ENCODE measurements around the gene NT5C.

NT5C gene

GRCh38 chr17:75116737-75117136 is 14.8 kb downstream of the NT5C start:
- no peak for DNase-seq (ENCODE audit: low read depth in 2 of 3, low spot score in 1 of 3)

- no peak for DNase-seq (ENCODE audit: low read depth in 2 of 3, low spot score in 1 of 3)
These were observed 16.0 kb downstream of the NT5C start for GRCh38 chr17:75115555-75115954.

- DNase-seq (ENCODE audit: low read depth in 2 of 3, low spot score in 1 of 3), result no peak
These were observed 16.8 kb downstream of the NT5C start for GRCh38 chr17:75114552-75115314.

DNA sequence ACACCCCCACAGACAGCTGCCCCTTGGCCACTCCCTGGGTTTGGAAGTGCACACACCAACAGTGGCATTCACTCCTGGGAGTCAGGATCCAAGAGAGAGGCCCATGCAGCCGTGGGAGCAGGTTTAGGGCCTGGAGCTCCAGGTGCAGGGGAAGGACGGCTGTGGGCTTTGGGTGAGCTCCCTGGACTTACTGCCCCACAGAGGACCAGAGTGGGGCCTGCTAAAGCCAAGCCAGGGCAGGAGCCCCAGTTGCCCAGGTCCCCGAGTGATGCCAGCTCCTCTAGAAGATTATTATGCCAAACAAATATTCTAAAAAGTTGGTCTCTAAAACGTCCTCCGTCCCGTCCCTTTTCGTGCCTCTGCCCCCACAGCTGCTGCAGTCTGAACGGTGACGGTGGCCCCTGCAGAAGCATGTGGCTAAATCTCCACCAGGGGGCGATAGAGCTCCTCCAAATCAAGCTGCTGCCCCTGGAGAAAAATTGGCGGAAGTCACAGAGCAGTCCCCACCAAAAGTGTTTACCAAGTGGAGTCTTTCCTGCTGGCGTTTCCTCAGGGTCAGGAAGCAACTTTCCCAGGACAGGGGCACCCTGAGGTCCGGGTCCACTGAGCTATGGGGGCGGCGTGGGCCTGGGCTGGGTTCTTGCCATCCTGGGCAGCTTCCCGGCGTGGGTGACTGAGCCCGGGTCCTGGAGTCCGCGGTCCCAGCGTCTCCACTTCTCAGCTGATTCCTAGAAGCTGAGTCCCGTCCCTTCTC is 17.6 kb downstream of the NT5C start:
- peak; percentile 80 to 96 (median 81) for DNase-seq (ENCODE audit: low read depth in 2 of 3, low spot score in 1 of 3)

GRCh38 chr17:75111777-75112335 is 19.7 kb downstream of the NT5C start:
- no peak for DNase-seq (ENCODE audit: low read depth in 2 of 3, low spot score in 1 of 3)

DNA sequence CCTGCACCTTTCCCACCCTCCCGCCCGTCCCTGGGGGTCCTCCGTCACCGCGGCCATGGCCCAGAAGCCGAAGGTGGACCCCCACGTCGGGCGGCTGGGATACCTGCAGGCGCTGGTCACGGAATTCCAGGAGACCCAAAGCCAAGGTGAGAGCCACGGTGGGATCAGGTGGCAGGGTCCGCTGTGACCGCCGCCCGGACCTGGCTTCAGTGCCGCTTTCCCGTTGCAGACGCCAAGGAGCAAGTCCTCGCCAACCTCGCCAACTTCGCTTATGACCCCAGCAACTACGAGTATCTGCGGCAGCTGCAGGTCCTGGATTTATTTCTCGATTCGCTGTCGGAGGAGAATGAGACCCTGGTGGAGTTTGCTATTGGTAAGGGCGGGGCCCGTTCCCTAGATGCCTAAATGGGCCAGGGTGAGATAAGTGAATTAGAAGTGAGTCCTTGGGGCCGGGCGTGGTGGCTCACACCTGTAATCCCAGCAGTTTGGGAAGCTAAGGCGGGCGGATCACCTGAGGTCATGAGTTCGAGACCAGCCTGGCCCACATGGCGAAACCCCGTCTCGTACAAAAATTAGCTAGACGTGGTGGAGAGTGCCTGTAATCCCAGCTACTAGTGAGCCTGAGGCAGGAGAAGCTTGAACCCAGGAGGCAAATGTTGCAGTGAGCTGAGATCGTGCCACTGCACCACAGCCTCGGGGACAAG is 21.2 kb downstream of the NT5C start:
- no peak for DNase-seq (ENCODE audit: low read depth in 2 of 3, low spot score in 1 of 3)

GRCh38 chr17:75109407-75110233 is 21.9 kb downstream of the NT5C start, which contains the start of gene ARMC7:
Gene ARMC7, plus strand, starts transcription at chr17:75109969. Its CDS starts 320 bp downstream, at chr17:75110289.
- peak; percentile 84 to 91 (median 90) for DNase-seq (ENCODE audit: low read depth in 2 of 3, low spot score in 1 of 3)

GRCh38 chr17:75109046-75109406 is 22.5 kb downstream of the NT5C start:
- DNase-seq (ENCODE audit: low read depth in 2 of 3, low spot score in 1 of 3), result no peak

DNA sequence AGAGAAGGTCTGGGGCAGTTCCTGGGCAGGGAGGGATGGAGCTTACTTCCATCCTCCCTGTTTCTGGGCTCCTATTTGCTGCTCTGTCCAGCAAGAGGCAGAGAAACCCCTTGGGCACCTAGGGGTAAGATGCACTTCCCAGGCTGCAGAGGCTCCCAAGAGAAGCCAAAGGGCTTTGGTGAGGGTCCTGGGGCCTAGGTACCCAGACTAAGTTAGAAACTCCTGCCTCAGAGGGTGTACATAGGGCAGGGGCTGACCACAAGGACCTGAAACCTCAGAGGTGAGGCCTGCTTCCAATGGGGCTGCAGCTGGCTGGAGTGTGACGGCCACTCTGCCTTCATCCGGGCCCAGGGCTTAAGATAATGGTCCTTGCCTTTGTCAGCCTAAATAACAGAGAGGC is 23.3 kb downstream of the NT5C start:
- DNase-seq (ENCODE audit: low read depth in 2 of 3, low spot score in 1 of 3), result no peak

GRCh38 chr17:75105126-75106080 is 26.1 kb downstream of the NT5C start:
- DNase-seq (ENCODE audit: low read depth in 2 of 3, low spot score in 1 of 3), result no peak

DNA sequence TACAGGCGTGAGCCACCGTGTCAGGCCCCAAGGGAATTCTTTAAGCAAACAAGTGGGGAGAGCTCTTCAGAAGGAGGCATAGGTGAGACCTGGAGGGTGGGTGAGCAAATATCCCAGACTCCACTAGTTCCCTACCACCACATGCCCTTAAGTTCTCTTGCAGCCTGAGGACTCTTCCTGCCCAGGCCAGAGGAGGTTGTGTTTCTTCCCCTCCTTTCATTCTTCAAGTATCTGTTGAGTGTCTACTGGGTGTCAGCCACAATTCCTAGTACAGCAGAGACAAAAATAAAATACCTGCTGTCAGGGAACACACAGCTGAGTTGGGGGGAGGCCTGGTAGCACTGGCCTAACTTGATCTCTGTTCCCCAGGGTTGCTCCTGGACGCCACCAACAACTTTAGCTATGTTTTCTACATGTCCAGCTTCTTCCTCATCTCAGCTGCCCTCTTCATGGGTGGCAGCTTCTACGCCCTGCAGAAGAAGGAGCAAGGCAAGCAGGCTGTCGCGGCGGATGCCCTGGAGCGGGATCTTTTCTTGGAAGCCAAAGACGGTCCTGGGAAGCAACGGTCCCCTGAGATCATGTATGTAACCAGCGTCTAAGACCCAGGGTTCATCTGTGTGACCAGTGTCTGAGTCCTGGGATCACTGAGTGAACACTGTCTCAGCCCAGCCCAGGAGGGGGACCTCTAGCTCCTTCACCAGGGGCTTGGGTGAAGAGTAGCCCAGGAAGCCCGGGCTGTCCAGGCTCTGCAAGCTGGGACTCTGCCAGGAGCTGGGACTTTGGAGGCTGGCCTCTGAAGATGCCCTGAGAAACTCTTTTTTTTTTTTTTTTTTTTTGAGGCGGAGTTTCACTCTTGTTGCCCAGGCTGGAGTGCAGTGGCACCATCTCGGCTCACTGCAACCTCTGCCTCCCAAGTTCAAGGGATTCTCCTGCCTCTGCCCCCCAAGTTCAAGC is 27.7 kb downstream of the NT5C start:
- DNase-seq (ENCODE audit: low read depth in 2 of 3, low spot score in 1 of 3), result no peak

DNA sequence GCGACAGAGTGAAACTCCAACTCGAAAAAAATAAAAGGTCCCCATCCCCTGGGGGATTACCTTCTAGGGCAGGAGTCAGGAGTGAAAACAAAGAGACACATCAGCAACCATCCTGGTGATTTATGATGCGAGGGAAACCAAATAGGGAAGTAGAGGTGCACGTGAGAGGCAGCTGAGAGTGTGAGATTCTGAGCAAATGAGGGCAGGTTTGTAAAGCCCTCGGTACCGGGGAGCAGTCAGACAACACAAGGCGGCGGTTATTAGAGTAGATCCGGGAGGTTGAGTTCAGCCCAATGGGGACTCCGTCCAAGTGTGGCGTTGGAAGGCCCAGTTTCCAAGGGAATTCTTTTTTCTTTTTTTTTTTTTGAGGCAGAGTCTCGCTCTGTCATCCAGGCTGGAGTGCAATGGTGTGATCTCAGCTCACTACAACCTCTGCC is 29.1 kb downstream of the NT5C start:
- DNase-seq (ENCODE audit: low read depth in 2 of 3, low spot score in 1 of 3), result no peak

GRCh38 chr17:75099881-75100595 is 31.5 kb downstream of the NT5C start:
- no peak for DNase-seq (ENCODE audit: low read depth in 2 of 3, low spot score in 1 of 3)

DNA sequence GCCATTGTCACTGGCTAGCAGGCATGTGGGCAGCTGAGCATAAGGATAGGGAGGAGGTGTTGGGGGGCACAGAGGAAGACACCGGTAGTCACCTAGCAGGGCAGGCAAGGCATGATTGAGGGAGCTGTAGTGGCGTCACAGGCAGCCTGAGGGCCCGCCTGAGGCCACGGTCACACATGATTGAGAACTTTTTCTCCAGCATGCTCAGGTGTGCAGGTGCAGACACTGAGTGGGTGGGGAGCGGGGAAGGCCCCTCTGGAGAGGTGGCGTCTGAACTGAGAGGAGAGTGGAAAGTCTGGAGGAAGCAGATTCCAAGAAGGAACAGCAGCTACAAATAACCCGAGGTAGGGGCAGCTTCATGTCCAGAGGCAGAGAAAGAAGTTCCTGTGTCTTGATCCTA is 32.7 kb downstream of the NT5C start:
- DNase-seq (ENCODE audit: low read depth in 2 of 3, low spot score in 1 of 3), result no peak

- DNase-seq (ENCODE audit: low read depth in 2 of 3, low spot score in 1 of 3), result no peak
These were observed 33.7 kb downstream of the NT5C start for GRCh38 chr17:75097865-75098264.

DNA sequence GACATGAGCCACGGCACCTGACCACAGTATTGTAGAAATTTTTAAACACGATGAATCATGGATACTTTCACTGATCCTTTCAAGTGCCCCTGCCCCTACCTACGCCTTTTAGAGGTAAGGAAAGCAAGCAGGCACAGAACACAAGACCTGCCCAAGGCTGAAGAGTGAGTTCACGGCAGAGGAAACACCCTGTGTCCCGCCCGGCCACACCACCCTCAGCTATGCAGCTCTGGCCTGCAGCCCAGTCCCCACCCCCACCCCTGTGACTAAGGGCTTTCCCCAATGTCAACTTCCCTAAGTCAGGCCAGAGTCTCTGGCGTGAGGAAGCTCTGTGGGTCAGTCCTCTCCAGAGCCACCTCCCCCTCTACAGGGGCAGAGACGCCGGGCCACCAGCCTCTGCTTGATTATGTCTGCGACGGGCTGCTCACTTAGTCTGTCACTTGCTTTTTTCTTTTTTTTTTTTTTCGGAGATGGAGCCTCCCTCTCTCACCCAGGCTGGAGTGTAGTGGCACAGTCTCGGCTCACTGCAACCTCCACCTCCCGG is 35.4 kb downstream of the NT5C start:
- DNase-seq (ENCODE audit: low read depth in 2 of 3, low spot score in 1 of 3), result no peak

- no peak for DNase-seq (ENCODE audit: low read depth in 2 of 3, low spot score in 1 of 3)
These were observed 36.6 kb downstream of the NT5C start for GRCh38 chr17:75094871-75095399.
